Stimulated activated CD4-positive, alpha-beta T cell treated with anti-CD3 and anti-CD28 coated beads, Interleukin-15, amount 100 ng/mL, for 48 hours (primary cell): ENCODE measurements around the gene TAP2.
"Not testable (repeated sequence)": the region's sequence is repeated elsewhere in the genome, so short reads cannot be mapped to it uniquely, and the experiment has no call there.

Experiments
- DNase-seq, 2 donors: peaks; one replicate each; pipeline ENCODE4 v3.0.0-alpha.2; 2020; ENCODE audit warnings: low read depth in 2 of 2

TAP2 gene

DNA sequence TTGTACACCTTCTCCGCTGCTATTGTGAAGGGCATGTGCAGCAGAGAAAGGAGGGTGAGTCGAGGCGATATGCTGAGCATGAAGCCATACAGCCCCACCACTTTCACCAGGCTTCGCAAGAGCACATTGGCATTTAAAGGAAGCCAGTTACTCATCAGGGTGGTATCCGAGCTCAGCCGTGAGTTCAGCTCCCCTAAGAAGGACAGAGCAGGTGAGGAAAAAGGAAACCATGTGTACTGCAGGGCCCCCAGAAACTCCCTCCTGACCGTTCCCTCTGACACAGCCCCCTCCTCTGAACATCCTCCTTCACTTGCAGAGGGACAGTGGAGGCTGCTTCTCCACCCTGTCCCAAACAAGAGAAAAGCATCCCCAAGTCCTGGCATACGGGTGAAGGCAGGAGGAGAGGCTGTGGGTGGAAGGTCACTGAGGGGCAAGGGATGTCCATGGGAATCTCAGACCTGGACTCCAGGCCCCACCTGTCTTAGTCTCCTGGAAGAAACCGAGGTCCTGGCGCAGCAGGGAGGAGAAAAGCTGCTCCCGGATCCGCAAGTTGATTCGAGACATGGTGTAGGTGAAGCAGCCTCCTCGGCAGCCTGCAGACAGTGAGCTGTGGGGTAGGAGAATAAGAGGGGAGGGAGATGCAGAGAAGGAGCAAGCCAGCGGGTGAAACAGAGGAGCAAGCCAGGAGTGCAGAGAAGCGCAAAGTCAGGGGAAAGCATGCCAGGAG lies 3.2 kb downstream of the TAP2 start:
- DNase-seq = no peak

DNA sequence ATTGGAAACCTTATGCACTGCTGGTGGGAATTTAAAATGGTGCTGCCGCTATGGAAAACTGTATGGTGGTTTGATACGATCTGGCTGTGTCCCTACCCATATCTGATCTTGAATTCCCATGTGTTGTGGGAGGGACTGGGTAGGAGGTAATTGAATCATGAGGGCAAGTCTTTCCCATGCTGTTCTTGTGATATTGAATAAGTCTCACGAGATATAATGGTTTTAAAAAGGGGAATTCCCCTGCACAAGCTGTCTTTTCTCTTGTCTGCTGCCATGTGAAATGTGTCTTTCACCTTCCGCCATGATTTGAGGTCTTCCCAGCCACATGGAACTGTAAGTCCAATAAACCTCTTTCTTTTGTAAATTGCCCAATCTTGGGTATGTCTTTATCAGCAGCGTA lies 4.9 kb downstream of the TAP2 start:
- no peak for DNase-seq

GRCh38 chr6:32832535-32832934 lies 6.0 kb downstream of the TAP2 start:
- no peak for DNase-seq

GRCh38 chr6:32830936-32831335 lies 7.6 kb downstream of the TAP2 start:
- DNase-seq = no peak

DNA sequence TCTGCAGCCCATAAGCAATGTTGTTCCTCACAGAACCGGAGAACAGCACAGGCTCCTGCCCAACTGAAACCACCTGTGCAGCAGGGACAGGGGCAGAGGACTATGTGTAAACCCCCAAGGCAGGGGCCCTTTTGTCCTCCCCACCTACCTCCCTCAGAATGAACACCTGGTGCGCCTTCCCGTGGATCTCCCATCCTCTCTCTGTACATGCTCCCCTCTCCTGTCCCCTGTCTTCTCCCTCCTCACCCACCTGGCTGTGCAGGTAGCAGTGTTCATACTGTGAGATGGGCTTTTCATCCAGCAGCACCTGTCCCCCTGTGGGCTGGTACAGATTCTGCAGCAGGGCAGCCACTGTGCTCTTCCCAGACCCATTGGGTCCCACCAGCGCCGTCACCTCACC lies 8.5 kb downstream of the TAP2 start:
- DNase-seq = no peak

DNA sequence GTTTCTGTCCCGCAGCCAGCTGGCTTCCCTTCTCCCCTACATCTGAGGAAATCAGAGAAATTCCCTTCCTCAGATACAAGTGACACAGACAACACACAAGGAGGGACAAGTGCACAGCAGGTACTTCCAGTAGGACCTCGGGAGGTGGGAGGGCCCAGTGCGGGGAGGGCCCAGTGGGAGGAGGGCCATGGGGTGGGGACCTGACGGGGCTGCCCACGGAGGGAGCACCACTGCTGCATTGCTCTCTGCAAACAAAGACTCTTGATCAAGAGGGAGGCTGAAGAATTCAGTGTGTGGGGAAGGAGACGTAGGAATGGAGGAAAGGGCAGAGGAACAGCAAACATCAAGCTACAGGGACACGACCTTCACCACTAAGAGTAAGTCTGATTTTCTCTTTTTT lies 9.0 kb downstream of the TAP2 start:
- DNase-seq = no peak

- no peak for DNase-seq
Measured at GRCh38 chr6:32827025-32827424, 11.5 kb downstream of the TAP2 start.

- DNase-seq = no peak
Measured at GRCh38 chr6:32825966-32826365, 12.6 kb downstream of the TAP2 start.

GRCh38 chr6:32819729-32820128 lies 18.8 kb downstream of the TAP2 start:
- DNase-seq = no peak

DNA sequence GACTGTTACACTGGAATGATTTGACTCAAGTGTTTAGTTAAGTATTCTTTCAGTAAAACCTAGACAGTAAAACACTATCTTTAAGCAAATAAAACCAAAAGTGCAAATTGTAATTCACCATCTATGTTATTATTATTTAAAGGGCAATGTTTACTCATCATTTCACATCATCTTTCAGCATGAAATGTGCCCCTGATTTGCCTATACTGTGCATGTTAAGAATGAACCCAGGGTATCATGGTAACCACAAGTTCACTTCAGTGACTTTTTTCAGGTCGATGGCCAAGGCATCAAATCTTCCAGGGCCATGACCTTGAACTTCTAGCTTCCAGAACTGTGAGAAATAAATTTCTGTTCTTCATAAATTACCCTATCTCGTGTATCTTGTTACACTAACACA lies 19.7 kb downstream of the TAP2 start:
- no peak for DNase-seq

DNA sequence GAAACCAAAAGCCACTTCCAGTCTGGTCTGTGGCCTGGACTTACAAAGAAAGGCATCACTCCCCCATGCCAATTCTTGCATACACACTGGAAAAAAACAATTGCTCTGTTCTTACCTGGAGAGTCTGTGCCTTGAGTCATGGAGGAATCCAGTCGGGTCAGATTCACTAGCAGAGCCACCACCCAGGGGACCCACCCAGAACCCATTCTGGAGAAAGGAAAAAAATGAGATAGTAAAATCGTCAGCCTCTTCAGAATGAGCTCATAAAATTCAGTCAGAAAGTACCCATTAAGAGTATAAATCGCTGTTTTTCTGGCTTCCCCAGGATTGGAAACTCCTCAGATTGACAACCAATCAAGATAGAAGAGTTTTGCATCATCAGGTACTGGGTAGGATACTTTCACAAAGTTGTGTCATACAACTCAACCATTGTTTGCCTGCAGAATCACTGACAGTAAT lies 21.8 kb downstream of the TAP2 start, which contains the start of gene HLA-DOB:
Gene HLA-DOB, minus strand, starts transcription at position 257 of the 459 bp plus-strand sequence. Its CDS starts 51 bp downstream, at position 206.
- DNase-seq = no peak

DNA sequence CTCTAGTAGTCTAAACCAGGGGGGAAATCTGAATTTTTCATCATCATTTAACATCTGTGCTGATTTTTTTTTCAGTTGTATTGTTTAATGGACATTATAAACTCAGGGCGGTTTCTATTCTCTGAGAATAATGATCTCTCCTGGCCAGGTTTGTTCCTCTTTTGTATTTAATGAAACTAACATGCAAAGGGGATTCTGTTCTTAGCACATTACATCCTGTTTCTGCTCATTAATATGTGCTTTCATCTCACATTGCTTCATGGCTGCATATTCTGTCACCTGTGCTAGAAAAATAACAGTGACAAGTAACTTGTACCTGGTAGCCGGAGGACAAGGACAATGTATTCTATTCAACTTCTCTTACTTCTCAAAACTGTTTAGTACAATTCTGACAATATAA lies 22.5 kb downstream of the TAP2 start:
- DNase-seq = no peak

DNA sequence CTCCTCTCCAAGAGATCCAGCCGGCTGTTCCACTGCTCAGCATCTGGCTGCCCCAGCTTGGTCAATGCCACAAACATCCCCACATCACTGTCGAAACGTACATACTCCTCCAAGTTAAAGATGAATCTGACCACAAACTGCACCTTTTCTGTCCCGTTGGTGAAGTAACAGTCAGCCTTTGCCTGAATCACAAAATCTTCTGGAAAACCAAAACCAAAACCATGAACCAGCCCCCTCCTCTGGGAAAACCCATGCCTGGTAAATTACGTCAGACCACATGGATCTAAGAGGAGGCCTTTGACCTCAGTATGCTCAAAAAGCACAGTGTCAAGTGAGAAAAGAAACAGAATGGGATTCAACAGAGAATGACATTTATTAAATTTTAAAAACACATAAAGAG lies 23.4 kb downstream of the TAP2 start:
- DNase-seq = no peak

DNA sequence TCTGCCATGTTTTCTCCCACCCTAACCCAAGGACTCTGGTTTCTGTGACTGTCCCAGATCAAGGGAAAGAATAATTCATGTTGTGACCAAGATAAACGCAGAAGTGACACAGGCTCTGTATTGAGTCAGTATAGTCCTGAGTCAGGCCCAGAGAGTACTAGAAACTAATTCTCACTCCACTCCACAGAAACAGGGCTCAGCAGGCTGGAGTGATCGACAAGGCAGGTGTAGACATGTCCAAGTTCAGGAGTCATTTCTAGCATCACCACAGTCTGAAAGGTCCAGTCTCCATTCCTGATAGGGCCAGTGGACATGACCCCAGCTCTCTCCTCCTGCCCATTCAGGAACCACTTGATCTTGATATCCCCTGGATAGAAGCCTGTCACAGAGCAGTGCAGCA lies 24.4 kb downstream of the TAP2 start:
- DNase-seq = no peak

DNA sequence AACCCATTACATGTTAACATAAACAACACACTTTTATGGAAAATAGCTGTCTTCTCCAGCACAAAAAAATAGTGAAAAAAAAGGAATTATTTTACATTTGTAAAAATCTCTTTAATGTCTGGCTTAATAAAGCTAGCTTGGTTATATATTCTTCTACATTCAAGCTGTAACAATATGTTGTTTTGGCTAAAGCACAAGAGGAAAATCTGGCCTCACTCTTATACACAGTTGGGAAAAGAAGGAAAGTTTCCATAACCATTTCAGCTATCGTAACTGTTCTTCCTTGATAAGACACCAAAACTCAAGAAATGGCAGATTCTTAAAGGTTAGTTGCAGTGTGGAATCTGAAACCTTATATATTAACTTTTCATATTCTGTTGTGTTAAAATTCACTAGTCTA lies 29.4 kb downstream of the TAP2 start:
- DNase-seq = no peak

GRCh38 chr6:32807020-32807580 lies 31.4 kb downstream of the TAP2 start:
- DNase-seq = no peak

DNA sequence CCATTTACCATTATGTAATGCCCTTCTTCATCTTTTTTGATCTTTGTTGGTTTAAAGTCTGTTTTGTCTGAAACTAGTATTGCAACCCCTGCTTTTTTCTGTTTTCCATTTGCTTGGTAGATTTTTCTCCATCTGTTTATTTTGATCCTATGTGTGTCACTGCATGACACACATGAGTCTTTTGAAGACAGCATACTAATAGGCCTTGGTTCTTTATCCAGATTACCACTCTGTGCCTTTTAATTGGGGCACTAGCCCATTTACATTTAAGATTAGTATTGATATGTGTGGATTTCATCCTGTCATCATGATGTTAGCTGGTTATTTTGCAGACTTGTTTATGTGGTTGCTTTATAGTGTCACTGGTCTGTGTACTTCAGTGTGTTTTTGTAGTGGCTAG lies 33.1 kb downstream of the TAP2 start:
- DNase-seq = not testable (repeated sequence)

DNA sequence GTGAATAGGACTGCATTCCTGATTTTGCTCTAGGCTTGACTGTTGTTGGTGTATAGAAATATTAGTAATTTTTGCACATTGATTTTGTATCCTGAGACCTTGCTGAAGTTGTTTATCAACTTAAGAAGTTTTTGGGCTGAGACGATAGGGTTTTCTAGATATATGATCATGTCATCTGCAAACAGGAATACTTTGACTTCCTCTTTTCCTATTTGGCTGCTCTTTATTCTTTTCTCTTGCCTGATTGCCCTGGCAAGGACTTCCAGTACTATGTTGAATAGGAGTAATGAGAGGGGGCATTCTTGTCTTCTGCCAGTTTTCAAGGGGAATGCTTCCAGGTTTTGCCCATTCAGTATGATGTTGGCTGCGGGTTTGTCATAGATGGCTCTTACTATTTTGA lies 35.1 kb downstream of the TAP2 start:
- no peak for DNase-seq

DNA sequence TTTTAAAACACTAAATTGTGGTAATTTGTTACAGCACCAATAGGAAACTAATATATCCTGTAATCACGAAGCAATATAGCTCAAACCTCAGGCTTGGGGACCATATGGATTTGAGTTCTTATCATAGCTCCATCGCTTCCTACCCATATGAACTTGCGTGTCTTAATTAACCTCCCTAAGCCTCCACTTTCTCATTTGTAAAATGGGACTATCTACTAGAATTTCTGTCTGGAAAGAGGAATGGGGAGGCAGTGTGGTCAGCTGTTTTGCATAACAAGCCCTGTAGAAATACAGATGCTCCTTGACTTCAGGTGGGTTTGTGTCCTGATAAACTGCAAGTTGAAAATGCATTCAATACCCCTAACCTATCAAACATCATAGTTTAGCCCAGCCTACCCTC lies 38.8 kb downstream of the TAP2 start:
- DNase-seq = no peak

GRCh38 chr6:32799168-32799567 lies 39.4 kb downstream of the TAP2 start:
- DNase-seq = no peak

DNA sequence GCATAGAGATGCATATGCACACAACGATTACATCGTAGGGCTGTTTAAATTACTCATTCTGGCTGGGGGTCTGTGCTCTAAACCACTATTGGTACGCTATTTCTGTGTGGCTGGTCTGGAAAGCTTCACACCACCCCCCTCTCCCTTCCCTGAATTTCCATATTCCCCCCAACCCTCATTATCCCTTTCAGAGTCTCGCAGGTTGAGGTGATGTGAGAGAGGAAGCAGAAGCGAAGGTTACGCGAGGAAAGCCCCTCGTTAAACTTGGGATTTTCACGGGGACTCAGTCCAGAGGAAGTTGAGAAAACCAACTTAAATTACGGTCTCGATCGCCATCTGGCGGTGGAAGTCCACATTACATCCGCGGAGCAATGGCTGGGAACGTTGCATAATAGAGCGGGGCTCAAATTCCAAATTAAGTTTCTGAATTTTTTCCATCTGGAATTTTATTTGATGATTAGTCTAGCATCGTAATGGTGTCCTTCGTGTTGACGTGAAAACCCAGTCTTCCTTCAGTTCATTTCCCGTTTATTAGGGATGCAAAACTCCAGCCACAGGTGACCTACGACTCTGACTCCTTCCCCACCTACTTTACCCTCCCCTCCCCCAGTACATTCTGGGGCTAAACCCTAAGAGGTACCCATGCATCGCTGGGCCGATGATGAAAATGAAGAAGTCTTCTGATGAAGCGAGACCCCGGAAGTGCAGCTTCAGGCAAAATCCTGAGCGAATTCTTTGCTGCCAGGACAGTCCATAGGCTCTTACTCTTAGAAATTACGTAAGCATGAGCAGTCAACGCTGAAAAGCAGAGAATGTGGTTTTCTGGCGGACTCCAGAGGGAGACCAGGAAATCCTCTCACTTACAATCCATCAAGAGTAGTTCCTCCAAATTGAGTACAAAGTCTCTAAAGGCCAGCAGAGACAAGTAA lies 41.4 kb downstream of the TAP2 start:
- DNase-seq = peak; percentile 37 to 63

GRCh38 chr6:32794510-32794909 lies 44.0 kb downstream of the TAP2 start:
- DNase-seq = no peak
